HL-60 (cell line): ENCODE data around the gene NCOR1.

Experiments
- SPI1 ChIP-seq: IDR thresholded peaks from 2 replicates; pipeline ENCODE4 v1.6.1; 2012; ENCODE audit warnings: low read depth, mild to moderate bottlenecking, borderline replicate concordance
- TF ChIP-seq, protein P1 (sequence below): IDR thresholded peaks from one replicate; pipeline ENCODE4 v1.5.1; 2011; ENCODE audit warnings: low read length, control low read depth, inconsistent platforms; ENCODE audit not compliant: insufficient read depth

GRCh38 chr17:16108871-16109270 lies 106.5 kb downstream of the NCOR1 start:
- TF ChIP-seq, protein P1, sequence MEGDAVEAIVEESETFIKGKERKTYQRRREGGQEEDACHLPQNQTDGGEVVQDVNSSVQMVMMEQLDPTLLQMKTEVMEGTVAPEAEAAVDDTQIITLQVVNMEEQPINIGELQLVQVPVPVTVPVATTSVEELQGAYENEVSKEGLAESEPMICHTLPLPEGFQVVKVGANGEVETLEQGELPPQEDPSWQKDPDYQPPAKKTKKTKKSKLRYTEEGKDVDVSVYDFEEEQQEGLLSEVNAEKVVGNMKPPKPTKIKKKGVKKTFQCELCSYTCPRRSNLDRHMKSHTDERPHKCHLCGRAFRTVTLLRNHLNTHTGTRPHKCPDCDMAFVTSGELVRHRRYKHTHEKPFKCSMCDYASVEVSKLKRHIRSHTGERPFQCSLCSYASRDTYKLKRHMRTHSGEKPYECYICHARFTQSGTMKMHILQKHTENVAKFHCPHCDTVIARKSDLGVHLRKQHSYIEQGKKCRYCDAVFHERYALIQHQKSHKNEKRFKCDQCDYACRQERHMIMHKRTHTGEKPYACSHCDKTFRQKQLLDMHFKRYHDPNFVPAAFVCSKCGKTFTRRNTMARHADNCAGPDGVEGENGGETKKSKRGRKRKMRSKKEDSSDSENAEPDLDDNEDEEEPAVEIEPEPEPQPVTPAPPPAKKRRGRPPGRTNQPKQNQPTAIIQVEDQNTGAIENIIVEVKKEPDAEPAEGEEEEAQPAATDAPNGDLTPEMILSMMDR = no peak
- no peak for TF ChIP-seq SPI1
